DOHH2 (cell line): ENCODE measurements around the gene GNLY.

Source experiments
- H3F3A ChIP-seq: fragments of 200-600 bp; sonication (generic), shearing (Covaris generic); 2 replicates; pipeline ENCODE4 v1.6.0; 2016; ENCODE audit warnings: antibody characterized with exemption, mild to moderate bottlenecking; ENCODE audit not compliant: control insufficient read depth, insufficient read depth
- H3K27ac ChIP-seq: fragments of 200-600 bp; sonication (generic); 2 replicates; pipeline ENCODE4 v1.5.1; 2014; ENCODE audit warnings: low read depth, mild to moderate bottlenecking, low read length, moderate library complexity
- H3K27me3 ChIP-seq: fragments of 200-600 bp; sonication (generic); 2 replicates; pipeline ENCODE4 v1.6.1; 2014; ENCODE audit warnings: mild to moderate bottlenecking, low read length, mixed read lengths; ENCODE audit not compliant: control insufficient read depth
- H3K36me3 ChIP-seq: fragments of 200-600 bp; sonication (generic); 2 replicates; pipeline ENCODE4 v1.6.1; 2014; ENCODE audit warnings: mild to moderate bottlenecking, low read length, moderate library complexity, mixed read lengths; ENCODE audit not compliant: control insufficient read depth
- H3K4me1 ChIP-seq: fragments of 200-600 bp; sonication (generic); 2 replicates; pipeline ENCODE4 v1.6.1; 2014; ENCODE audit warnings: mild to moderate bottlenecking, low read length, mixed read lengths; ENCODE audit not compliant: control insufficient read depth
- H3K4me2 ChIP-seq: fragments of 200-600 bp; sonication (generic); 2 replicates; pipeline ENCODE4 v1.6.0; 2014; ENCODE audit warnings: mild to moderate bottlenecking, low read length, moderate library complexity
- H3K4me3 ChIP-seq: fragments of 200-600 bp; sonication (generic); 2 replicates; pipeline ENCODE4 v1.5.1; 2014; ENCODE audit warnings: mild to moderate bottlenecking, low read length, mixed read lengths
- H3K79me2 ChIP-seq: fragments of 200-600 bp; sonication (generic); 2 replicates; pipeline ENCODE4 v1.6.1; 2014; ENCODE audit warnings: mild to moderate bottlenecking, low read length, mixed read lengths; ENCODE audit not compliant: control insufficient read depth
- H3K9me2 ChIP-seq: fragments of 200-600 bp; sonication (generic); replicated peaks from 2 replicates; pipeline ENCODE4 v1.6.1; 2014; ENCODE audit warnings: mild to moderate bottlenecking, low read length, mixed read lengths; ENCODE audit not compliant: control insufficient read depth
- H3K9me3 ChIP-seq: fragments of 200-600 bp; sonication (generic); 2 replicates; pipeline ENCODE4 v1.6.1; 2014; ENCODE audit warnings: antibody characterized with exemption, low read length, mixed read lengths; ENCODE audit not compliant: control insufficient read depth, insufficient read depth
- H4K20me1 ChIP-seq: fragments of 200-600 bp; sonication (generic); 2 replicates; pipeline ENCODE4 v1.6.0; 2014; ENCODE audit warnings: low read depth, mild to moderate bottlenecking, antibody characterized with exemption, low read length, moderate library complexity; ENCODE audit not compliant: control insufficient read depth, insufficient read depth
- CTCF ChIP-seq: fragments of 200-600 bp; sonication (generic); IDR thresholded peaks from one replicate; pipeline ENCODE4 v1.5.1; 2014; ENCODE audit warnings: antibody characterized with exemption, mild to moderate bottlenecking, low read depth, low read length; ENCODE audit not compliant: poor library complexity, severe bottlenecking
- EZH2phosphoT487 ChIP-seq: fragments of 200-600 bp; sonication (generic); IDR thresholded peaks from 2 replicates; pipeline ENCODE4 v1.6.1; 2017; ENCODE audit warnings: borderline replicate concordance, mild to moderate bottlenecking, antibody characterized with exemption, low read length, moderate library complexity, mixed read lengths

Gene GNLY

GRCh38 chr2:85719609-85720240, 25.6 kb downstream of the GNLY start:
- no peaks in the 10 kb centered on the region for H3K36me3 ChIP-seq
- no peaks in the 10 kb centered on the region for H3K9me2 ChIP-seq
- H3F3A ChIP-seq, result no peaks in the 10 kb centered on the region
- H3K4me3 ChIP-seq, result no peak overlapping the region
- H3K79me2 ChIP-seq, result no peaks in the 10 kb centered on the region
- H3K4me1 ChIP-seq, result no peaks in the 10 kb centered on the region
- TF ChIP-seq EZH2phosphoT487 (no peak), CTCF (no peak)
- H3K27ac ChIP-seq, result no peak overlapping the region
- no peaks in the 10 kb centered on the region for H4K20me1 ChIP-seq
- H3K27me3 ChIP-seq, result peaks cover 19% of the 10 kb centered on the region
- H3K9me3 ChIP-seq, result no peaks in the 10 kb centered on the region
- no peak overlapping the region for H3K4me2 ChIP-seq

DNA sequence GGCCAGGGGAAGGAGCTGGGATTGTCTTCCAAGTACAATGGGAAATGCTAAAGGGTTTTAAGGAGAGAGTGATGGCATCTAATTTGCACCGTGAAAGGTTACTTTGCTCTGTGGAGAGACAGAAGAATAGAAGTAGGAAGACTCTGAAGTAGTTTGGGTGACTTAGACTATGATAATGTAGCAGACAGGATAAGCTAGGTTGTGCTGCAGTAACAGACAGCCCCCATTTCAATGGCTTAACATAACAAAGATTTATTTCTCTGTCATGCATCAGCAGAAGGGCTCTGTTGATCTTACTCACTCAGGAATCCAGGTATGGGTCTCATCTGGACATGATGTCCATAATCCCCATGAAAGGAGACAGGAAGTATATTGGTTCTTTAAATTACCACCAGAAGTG, 26.4 kb downstream of the GNLY start:
- H3K27me3 ChIP-seq, result peaks cover 20% of the 10 kb centered on the region
- H3K4me1 ChIP-seq, result no peaks in the 10 kb centered on the region
- TF ChIP-seq EZH2phosphoT487 (no peak), CTCF (no peak)
- H3K36me3 ChIP-seq, result no peaks in the 10 kb centered on the region
- no peaks in the 10 kb centered on the region for H3F3A ChIP-seq
- H4K20me1 ChIP-seq, result no peaks in the 10 kb centered on the region
- no peak overlapping the region for H3K4me3 ChIP-seq
- H3K79me2 ChIP-seq, result no peaks in the 10 kb centered on the region
- no peaks in the 10 kb centered on the region for H3K9me3 ChIP-seq
- no peaks in the 10 kb centered on the region for H3K9me2 ChIP-seq
- H3K27ac ChIP-seq, result no peak overlapping the region
- H3K4me2 ChIP-seq, result no peak overlapping the region

GRCh38 chr2:85721641-85722040, 27.5 kb downstream of the GNLY start:
- TF ChIP-seq EZH2phosphoT487 (no peak), CTCF (no peak)
- no peak overlapping the region for H3K4me2 ChIP-seq
- H3K4me1 ChIP-seq, result no peaks in the 10 kb centered on the region
- no peaks in the 10 kb centered on the region for H3K36me3 ChIP-seq
- no peaks in the 10 kb centered on the region for H3F3A ChIP-seq
- H3K9me2 ChIP-seq, result no peaks in the 10 kb centered on the region
- no peaks in the 10 kb centered on the region for H4K20me1 ChIP-seq
- H3K4me3 ChIP-seq, result no peak overlapping the region
- no peak overlapping the region for H3K27ac ChIP-seq
- peaks cover 15% of the 10 kb centered on the region for H3K27me3 ChIP-seq
- no peaks in the 10 kb centered on the region for H3K79me2 ChIP-seq
- H3K9me3 ChIP-seq, result no peaks in the 10 kb centered on the region
